Heart right ventricle (tissue), 16 donors: ENCODE results near the gene PRDM5. TPM values are rescaled to one million over a fixed set of nuclear protein-coding genes. Genes with fewer than 3 reads are reported as not detected.

ENCODE experiments used
- ATAC-seq, 8 donors: fragments of 200-7000 bp; cut with Tn5 transposase; one replicate each; pipeline ENCODE4 v1.9.1; 2020; ENCODE audit warnings: mild to moderate bottlenecking in 8 of 8, moderate library complexity in 8 of 8, moderate number of reproducible peaks in 1 of 8
- DNase-seq, 2 donors: peaks; one replicate each; pipeline ENCODE4 v3.0.0-alpha.2; 2020
- H3K27ac ChIP-seq, 10 donors: fragments of 200-600 bp; sonication (generic) in 2 of 10; one replicate each; pipeline versions ENCODE4 v1.5.0 to v1.8.0; 2020 to 2022; ENCODE audit warnings: mild to moderate bottlenecking in 3 of 10
- H3K27me3 ChIP-seq, 7 donors: fragments of 200-600 bp; one replicate each; pipeline ENCODE4 v1.8.0; 2021 to 2022; ENCODE audit warnings: mild to moderate bottlenecking in 2 of 7
- H3K36me3 ChIP-seq, 9 donors: fragments of 200-600 bp; sonication (generic) in 1 of 9; one replicate each; pipeline versions ENCODE4 v1.5.0 to v1.8.0; 2020 to 2022; ENCODE audit warnings: mild to moderate bottlenecking in 2 of 9
- H3K4me1 ChIP-seq, 9 donors: fragments of 200-600 bp; sonication (generic) in 1 of 9; one replicate each; pipeline versions ENCODE4 v1.5.0 to v1.8.0; 2020 to 2022; ENCODE audit warnings: mild to moderate bottlenecking in 4 of 9
- H3K4me3 ChIP-seq, 10 donors: fragments of 200-600 bp; sonication (generic) in 2 of 10; one replicate each; pipeline versions ENCODE4 v1.5.0 to v1.8.0; 2020 to 2022; ENCODE audit warnings: mild to moderate bottlenecking in 7 of 10, moderate library complexity in 2 of 10
- H3K9me3 ChIP-seq, 11 donors: fragments of 200-600 bp in 10 of 11; sonication (generic) in 2 of 11; one replicate each; pipeline versions ENCODE4 v1.5.0 to v1.8.0; 2013 to 2022; ENCODE audit warnings: mild to moderate bottlenecking in 2 of 11, control low read depth in 1 of 11, moderate library complexity in 1 of 11
- WGBS, 2 donors: extraction: QIAGEN DNeasy Blood & Tissue Kit; methylation state at CpG; one replicate each; pipeline ENCODE4 v1.1.7; 2013; ENCODE audit warnings: inconsistent platforms in 1 of 2; 5-methylcytosine and 5-hydroxymethylcytosine counted together
- intact Hi-C, 10 donors: fragments of 100-400 bp; cut with DNase I; formaldehyde crosslinking; loops; one replicate each; pipeline versions ENCODE4 v1.11.1 to v1.14.2; 2022
- polyA plus RNA-seq, 2 donors: library from polyadenylated mRNA; stranded (reverse); fragments of 200-250 nt; gene quantifications; one replicate each; pipeline ENCODE4 v1.2.3, GENCODE V29; 2013
- total RNA-seq, 10 donors: library from RNA; stranded (reverse); fragmentation: NEBNext Ultra II Directional in 3 of 10; extraction: Animal tissue kit (Norgen Biotek cat#: 25700) in 3 of 10; gene quantifications; one replicate each; pipeline versions ENCODE4 v1.2.1 to v1.2.4, GENCODE V29; 2021 to 2023
- TF ChIP-seq, protein P1 (sequence below), 9 donors: fragments of 200-600 bp; sonication (generic) in 2 of 9; IDR thresholded peaks; one replicate each; pipeline versions ENCODE4 v1.5.0 to v1.8.0; 2021 to 2022; ENCODE audit warnings: antibody characterized with exemption in 9 of 9, mild to moderate bottlenecking in 5 of 9, moderate library complexity in 1 of 9
- donor health status: Arrhythmogenic right ventricular cardiomyopathy.
- donor health status: ischemic (EF 13 %, LVEDD 7.1; RV severe dilation, severe dysfunction).
- donor health status: healthy with polysubstance abuse.
- donor health status: DM: no; HTN: yes; CAD: no.
- donor health status: DM: no; HTN: no; CAD: no.
- donor health status: ischemic (EF 25% LVEDD 6.9; RV normal size, moderate dysfunction).
- donor health status: ischemic (EF 25% LVEDD 5.7; RV mildly dilated, moderate dysfunction).
- donor health status: healthy.
- donor health status: DM: yes; HTN: yes; CAD: no.
- donor health status: Ischemic cardiomyopathy.
- donor health status: ischemic (EF 35%, LVEDD 5.7; RV mildly dilated, moderate dysfunction).
- donor health status: nonischemic (EF 11% LVEDD 7.7; RV severe dilation, severe dysfunction).
- donor health status: DM: yes; HTN: yes; CAD: no.
- donor health status: PGD.
- donor health status: ischemic (EF 29% LVEDD 5.4; RV normal size, mild dysfunction).
- donor health status: nonischemic (EF 23%, LVEDD 6.1; RV moderate dilation, normal function).

The PRDM5 gene
- total and polyA plus RNA-seq, 12 donors: 1.5 to 20.5 (median 12.1) TPM

DNA sequence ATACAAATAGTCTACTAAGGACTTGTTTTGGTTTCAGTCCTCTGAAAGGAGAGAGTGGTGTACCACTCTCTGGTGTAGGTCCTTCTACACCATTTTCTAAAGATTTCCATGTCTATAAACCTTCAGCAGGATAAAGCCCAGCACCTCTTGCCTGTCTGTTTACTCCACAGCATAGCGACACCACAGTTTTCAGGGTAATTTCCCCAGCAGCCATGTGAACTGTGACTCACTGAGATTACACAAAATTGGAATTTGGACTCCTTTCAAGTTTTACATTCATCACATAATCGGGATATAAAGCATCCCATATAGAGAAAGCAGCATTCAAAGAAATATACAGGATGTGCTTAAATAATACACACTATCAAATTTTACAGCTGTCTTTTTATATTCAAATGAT lies 229.6 kb downstream of the PRDM5 start:
- Histone ChIP-seq H3K36me3 (no peaks in the 10 kb centered on the region), H3K4me1 (peaks cover 0 to 24% (median 0%) of the 10 kb centered on the region in 9 donors), H3K4me3 (no peak overlapping the region), H3K9me3 (no peaks in the 10 kb centered on the region), H3K27me3 (no peaks in the 10 kb centered on the region), H3K27ac (no peak overlapping the region)
- intact Hi-C loops: no loop called here
- WGBS, 2 donors: 29 to 31% methylated on average over 2 of the region's 2 CpGs
- DNase-seq (no peak), ATAC-seq (peak in 4 of 8 donors; percentile 41 to 67 (median 59))
- TF ChIP-seq, protein P1, sequence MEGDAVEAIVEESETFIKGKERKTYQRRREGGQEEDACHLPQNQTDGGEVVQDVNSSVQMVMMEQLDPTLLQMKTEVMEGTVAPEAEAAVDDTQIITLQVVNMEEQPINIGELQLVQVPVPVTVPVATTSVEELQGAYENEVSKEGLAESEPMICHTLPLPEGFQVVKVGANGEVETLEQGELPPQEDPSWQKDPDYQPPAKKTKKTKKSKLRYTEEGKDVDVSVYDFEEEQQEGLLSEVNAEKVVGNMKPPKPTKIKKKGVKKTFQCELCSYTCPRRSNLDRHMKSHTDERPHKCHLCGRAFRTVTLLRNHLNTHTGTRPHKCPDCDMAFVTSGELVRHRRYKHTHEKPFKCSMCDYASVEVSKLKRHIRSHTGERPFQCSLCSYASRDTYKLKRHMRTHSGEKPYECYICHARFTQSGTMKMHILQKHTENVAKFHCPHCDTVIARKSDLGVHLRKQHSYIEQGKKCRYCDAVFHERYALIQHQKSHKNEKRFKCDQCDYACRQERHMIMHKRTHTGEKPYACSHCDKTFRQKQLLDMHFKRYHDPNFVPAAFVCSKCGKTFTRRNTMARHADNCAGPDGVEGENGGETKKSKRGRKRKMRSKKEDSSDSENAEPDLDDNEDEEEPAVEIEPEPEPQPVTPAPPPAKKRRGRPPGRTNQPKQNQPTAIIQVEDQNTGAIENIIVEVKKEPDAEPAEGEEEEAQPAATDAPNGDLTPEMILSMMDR (IDR thresholded peaks at IDR 0.05): no peak

DNA sequence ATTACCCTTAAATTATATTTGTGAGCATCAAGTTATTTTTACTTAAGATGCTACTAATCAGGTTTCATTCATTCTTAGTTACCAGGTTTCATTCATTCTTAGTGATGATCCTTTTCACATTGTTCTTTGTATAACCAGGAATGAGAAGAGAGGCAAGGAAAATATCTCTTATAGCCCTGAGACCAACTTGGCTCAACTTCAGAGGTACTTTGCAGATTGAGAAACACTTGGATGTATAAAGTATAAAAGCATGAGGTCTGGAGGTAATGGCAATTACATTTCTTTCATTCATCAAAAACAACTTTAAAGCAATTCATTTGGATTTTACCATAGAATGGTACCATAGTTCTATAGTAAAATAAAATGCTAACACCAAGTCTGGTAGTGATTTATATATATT lies 231.0 kb downstream of the PRDM5 start:
- H3K27ac ChIP-seq: no peak overlapping the region
- H3K4me3 ChIP-seq: no peak overlapping the region
- TF ChIP-seq, protein P1 (IDR thresholded peaks at IDR 0.05): no peak
- DNase-seq: no peak
- ATAC-seq: no peak
- H3K36me3 ChIP-seq: no peaks in the 10 kb centered on the region
- H3K27me3 ChIP-seq: no peaks in the 10 kb centered on the region
- H3K9me3 ChIP-seq: no peaks in the 10 kb centered on the region
- intact Hi-C loops: no loop called here
- peaks cover 0 to 18% (median 0%) of the 10 kb centered on the region in 9 donors for H3K4me1 ChIP-seq

DNA sequence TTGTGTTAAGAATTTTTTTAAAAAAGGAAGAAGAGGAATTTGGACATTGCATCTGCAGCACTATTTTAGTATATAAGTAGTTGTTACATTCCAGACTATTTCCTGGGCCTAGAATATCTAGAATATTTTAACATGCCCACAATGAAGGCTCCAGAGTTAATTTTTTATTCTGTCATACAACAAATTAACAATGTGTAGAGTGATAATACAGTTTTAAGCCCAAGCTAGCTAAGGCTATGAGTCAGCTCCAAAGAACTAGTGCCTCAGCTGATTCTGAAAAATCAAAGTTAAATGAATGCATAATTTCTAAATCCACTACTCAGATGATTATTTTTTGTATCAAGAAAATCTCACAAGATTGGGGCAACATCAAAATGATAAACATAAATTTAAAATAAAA lies 231.4 kb downstream of the PRDM5 start:
- Histone ChIP-seq H3K4me1 (peaks cover 0 to 18% (median 0%) of the 10 kb centered on the region in 9 donors), H3K4me3 (no peak overlapping the region), H3K9me3 (no peaks in the 10 kb centered on the region), H3K27ac (no peak overlapping the region), H3K36me3 (no peaks in the 10 kb centered on the region), H3K27me3 (no peaks in the 10 kb centered on the region)
- intact Hi-C loops: no loop called here
- DNase-seq (no peak), ATAC-seq (no peak)
- TF ChIP-seq, protein P1 (IDR thresholded peaks at IDR 0.05): no peak

DNA sequence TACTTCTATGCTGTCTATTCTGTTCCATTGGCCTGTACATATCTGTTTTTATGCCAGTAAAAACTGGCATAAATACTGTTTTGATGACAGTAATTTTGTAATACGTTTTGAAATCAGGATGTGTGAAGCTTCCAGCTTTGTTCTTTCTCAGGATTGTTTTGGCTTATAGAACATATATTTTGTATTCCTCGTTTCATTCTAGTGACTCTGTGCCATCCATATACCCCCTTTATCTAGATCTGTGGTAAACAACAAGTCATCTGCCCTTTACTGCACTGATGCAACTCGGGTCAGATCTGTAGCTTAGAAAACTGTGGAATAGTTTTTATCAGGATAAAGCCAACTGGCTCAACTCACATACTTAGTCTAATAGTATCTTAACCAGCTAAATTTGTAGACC lies 233.7 kb downstream of the PRDM5 start:
- DNase-seq (no peak), ATAC-seq (no peak)
- peaks cover 0 to 12% (median 0%) of the 10 kb centered on the region in 9 donors for H3K4me1 ChIP-seq
- H3K36me3 ChIP-seq: no peaks in the 10 kb centered on the region
- 84 to 87% methylated on average over 3 of the region's 3 CpGs for WGBS, 2 donors
- no peak overlapping the region for H3K27ac ChIP-seq
- no peaks in the 10 kb centered on the region for H3K27me3 ChIP-seq
- intact Hi-C loops: no loop called here
- no peaks in the 10 kb centered on the region for H3K9me3 ChIP-seq
- TF ChIP-seq, protein P1 (IDR thresholded peaks at IDR 0.05): no peak
- no peak overlapping the region for H3K4me3 ChIP-seq
